ENCODE results near the gene NUP205.
"Not testable (repeated sequence)": the region's sequence is repeated elsewhere in the genome, so short reads cannot be mapped to it uniquely, and the experiment has no call there.

The NUP205 gene

DNA sequence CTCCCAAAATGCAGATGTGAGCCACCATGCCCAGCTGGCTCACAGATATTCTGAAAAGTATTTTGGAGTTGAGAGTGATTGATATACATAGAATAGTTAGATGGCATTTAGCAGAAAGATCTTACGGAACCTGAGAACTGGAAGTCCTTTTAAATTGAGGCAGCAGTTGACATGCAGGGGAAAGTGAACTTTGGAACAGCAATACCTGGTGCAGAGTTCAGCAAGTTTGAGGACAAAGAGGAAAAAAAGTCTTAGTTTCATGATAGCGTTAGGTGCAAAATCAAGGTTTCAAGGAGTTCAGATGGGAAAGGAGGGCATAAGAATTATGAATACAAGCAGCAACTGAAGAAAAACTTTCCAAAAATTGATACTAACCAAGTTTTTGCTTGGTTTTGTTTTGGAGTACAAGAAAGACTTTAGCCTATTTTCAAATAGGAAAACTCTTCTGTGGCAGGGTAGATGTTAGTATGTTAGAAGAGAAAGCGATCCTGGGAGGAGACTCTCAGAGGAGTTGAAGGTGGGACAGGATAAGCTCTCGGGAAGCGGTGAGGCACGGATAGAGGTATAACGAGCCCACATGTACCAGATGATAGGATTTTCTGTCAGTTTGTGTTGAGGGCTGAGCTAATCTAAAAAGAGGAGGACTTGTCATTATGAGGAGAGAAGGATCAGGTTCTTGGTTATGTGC, 76.6 kb downstream of the NUP205 start:
- no peak for DNase-seq

DNA sequence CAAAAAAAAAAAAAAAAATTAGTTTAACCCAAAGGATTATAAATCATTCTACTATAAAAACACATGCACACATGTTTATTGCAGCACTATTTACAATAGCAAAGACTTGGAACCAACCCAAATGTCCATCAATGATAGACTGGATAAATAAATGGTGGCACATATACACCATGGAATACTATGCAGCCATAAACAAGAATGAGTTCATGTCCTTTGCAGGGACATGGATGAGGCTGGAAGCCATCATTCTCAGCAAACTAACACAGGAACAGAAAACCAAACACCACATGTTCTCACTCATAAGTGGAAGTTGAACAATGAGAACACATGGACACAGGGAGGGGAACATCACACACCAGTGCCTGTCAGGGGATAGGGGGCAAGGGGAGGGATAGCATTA, 82.0 kb downstream of the NUP205 start:
- not testable (repeated sequence) for DNase-seq

- no peak for DNase-seq
Observed at GRCh38 chr7:135644154-135644553, 86.4 kb downstream of the NUP205 start.

DNA sequence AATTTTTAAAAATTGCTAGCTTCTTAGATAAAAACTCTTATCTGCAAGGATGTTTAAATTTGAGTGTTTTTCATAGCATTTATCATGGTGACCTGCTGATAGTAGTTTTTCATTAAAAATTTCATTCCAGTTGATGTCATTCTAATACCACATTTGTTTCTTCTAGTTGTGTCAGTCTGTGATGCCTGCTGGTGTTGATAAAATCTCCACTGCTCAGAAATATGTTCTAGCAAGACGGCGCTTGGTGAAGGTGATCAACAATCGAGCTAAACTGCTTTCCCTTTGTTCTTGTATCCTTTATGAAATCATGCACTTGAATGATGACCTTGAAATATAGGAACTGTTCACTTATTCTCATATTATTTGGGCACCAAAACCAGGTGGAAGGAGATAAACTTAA, 87.0 kb downstream of the NUP205 start:
- DNase-seq = no peak

DNA sequence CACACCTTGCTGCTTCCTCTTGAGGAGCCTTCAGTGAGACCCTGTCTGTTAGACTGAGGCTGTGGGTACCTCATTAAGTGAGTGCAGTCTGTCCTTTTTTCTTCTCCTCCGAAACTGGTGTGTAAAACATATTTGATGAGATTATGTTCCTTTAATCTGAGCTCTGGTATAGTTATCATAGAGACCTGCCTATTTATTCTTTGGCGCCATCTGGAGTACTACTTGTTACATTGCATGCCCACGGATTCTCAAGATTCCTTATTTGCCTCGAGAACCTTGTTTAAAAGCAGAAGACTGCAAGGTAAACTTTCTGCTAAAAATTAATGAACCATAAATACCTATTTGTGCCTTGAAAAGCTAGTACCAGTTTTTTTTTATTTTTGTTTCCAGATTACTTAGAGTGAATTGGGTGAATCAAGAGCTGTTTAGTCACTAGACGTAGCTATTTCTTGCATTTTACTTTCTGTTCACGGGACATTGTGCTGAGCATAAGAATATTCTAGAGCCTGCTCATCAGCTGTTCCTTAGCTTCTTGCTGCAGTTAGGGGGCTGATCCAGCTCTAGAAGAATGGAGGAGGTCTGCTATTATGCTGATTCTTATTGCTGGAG, 87.7 kb downstream of the NUP205 start:
- DNase-seq = peak; percentile 50 to 76 (median 67)

DNA sequence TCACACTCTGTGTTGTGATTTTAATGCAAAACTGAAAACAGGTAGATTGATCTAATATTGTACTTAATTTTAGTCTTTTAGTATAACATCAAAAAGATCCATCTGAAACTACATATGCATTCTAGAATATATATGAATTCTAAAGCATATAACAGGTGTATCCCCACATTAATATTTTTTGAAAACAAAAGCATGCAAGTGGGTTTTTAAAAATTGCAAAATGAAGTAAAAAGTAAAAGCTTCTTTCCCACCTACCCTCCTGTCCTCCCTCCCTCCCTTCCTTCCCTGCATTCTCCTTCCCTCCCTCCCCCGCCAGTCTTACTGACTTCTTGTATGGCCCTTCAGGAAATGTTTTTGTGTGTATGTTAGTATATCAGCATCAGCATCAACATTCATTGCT, 90.0 kb downstream of the NUP205 start:
- no peak for DNase-seq

DNA sequence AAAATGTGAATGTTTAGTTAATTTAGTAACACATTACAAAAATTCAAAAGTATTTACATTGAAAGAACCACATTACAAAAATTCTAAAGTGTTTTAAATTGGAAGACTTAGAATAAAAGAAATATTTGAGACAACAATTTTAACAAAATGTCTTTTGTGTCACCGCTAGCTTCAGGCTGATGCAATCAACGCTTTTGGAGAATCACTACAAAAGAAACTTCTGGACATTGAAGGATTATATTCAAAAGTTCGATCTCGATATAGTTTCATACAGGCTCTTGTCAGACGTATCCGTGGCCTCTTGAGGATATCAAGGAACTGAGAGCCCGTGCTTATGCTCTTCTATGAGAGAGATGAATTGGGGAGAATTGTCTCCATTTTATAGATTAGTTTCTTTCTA, 90.5 kb downstream of the NUP205 start:
- no peak for DNase-seq

- peak; percentile 87 to 89 (median 87) for DNase-seq
Observed at GRCh38 chr7:135650831-135651573, 93.3 kb downstream of the NUP205 start.

DNA sequence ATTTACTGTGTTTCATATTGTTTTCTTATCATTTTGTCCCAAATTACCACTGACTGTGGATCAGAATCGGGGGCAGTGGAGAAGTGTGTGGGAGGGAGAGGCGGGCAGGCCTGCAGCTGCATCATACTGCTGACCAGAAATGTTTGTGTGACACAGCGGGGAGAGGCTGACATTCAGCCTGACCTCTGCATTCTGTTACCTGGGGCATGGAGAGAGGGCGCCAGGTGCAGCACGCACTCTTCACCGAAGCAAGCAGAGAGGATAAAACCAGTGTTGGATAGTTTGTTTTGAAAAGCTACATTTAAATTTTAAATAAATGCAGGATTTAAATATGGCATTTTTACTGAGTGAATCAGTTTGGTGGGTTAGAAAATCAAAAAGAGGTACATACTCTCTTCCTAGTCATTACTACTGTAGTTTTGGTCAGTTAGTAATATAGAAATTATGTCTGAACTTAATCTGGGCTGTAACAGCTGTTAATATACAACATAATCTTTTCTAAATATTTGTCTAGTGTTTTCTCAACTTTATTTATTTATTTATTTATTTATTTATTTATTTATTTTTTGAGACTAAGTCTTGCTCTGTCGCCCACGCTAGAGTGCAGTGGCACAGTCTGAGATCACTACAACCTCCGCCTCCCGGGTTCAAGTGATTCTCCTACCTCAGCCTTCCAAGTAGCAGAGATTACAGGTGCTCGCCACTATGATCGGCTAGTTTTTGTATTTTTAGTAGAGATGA, 95.8 kb downstream of the NUP205 start:
- DNase-seq = no peak

DNA sequence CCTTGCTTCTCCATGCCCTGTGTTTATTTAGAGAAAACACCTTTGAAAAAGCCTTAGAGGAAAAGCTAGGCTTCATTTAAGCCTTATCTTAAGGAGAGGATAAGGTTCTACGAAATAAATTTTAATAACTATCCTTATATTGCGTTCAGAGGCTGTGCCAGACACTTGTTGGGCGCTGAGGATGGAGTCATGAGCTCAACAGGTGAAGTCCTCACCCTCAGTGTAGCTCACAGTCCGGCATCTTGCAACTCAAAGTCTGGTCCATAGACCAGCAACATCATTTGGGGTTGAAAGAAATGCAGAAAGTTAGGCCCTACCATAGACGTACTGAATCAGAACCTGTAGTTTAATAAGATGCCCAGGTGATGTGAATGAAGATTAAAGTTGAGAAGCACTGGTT, 100.8 kb downstream of the NUP205 start:
- DNase-seq = no peak

GRCh38 chr7:135659159-135659846, 101.6 kb downstream of the NUP205 start:
- DNase-seq = peak; percentile 36 to 59 (median 43)

- no peak for DNase-seq
Observed at GRCh38 chr7:135661311-135662122, 103.8 kb downstream of the NUP205 start.

DNA sequence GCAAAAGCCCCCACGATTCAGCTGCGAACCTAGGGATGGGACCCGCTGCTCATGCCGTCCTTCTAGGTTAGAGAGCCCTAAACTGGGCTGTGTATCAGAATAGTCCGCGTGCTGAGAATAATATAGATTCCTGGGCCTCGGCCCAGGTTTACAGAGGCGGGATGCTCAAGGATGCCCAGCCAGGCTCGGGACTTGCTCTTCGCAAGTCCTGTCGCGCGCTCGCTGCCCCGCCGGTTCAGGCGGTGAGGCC, 104.3 kb downstream of the NUP205 start:
- no peak for DNase-seq

GRCh38 chr7:135662373-135663114, 104.8 kb downstream of the NUP205 start, which contains the start of gene STMP1:
STMP1 (plus strand) TSS chr7:135662514.
- peak; percentile 97 to 100 (median 99) for DNase-seq

GRCh38 chr7:135664046-135664589, 106.4 kb downstream of the NUP205 start:
- DNase-seq = peak; percentile 16 to 76 (median 60)

DNA sequence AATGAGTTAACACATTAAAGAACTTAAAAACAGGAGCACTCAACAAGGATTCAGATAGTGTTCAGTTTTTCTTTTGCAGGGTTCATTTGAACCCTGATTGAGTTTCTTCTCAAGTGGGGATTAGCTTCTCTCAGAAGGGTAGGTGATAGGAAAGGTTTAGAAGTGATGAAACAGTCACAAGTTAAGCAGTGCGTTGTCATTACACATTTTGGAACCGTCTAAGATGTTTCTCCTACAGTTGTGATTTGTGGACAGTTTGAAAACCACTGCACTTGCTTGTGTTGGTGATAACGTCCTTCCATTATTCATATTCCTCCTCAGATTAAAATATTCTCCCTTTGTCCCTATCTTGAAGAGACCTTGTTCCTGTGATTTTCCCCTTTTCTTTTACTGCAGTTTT, 107.3 kb downstream of the NUP205 start:
- no peak for DNase-seq

GRCh38 chr7:135666156-135666555, 108.4 kb downstream of the NUP205 start:
- DNase-seq = no peak

DNA sequence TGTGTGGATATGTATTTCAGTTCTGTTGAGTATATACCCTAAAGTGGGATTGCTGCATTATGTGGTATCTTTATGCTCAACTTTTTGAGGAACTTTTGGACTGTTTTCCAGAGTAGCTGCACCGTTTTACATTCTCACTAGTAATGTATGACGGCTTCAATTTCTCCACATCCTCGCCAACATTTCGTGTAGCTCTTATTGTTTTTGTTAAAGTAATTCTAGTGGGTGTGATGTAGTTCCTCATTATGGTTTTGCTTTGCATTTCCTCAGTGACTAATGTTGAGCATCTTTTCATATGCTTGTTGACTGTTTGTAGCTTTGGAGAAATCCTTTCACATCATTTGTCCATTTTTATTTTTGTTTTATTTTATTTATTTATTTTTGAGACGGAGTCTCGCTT, 109.1 kb downstream of the NUP205 start:
- peak; percentile 55 to 86 (median 78) for DNase-seq

- DNase-seq = not testable (repeated sequence)
Observed at GRCh38 chr7:135667626-135668025, 109.9 kb downstream of the NUP205 start.

DNA sequence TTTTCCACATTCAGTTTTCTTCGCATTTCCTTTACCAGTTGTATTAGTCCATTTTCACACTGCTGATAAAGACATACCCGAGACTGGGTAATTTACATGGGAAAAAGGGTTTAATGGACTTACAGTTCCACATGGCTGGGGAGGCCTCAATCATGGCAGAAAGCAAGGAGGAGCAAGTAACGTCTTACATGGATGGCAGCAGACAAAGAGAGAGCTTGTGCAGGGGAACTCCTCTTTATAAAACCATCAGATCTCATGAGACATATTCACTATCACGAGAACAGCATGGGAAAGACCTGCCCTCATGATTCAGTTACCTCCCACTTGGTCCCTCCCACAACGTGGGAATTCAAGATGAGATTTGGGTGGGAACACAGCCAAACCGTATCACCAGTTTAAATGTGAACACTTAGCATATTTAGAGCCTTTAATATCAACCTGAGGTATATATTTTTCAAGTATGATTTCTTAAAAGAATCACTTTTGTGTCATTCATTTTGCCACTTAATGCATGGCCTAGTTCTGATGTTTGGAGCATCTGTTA, 111.2 kb downstream of the NUP205 start:
- DNase-seq = not testable (repeated sequence)

- DNase-seq = no peak
Observed at GRCh38 chr7:135669774-135670173, 112.1 kb downstream of the NUP205 start.
